Measurements from ENCODE around the gene CLIC4. TPM values are rescaled to one million over a fixed set of nuclear protein-coding genes. Genes with fewer than 3 reads are reported as not detected.

CLIC4 gene
- total RNA-seq, 1 experiment from 2014 or later, result 230 TPM

GRCh38 chr1:24875991-24876506, 130.8 kb downstream of the CLIC4 start:
- no peak overlapping the region for H3K14ac ChIP-seq (ENCODE audit: insufficient read depth, low read length)
- H4K8ac ChIP-seq (replicated peaks; ENCODE audit: insufficient read length, low read depth, low read length), result no peak overlapping the region
- H3K79me1 ChIP-seq (ENCODE audit: insufficient read depth, low read depth, low read length, poor library complexity, severe bottlenecking), result no peaks in the 10 kb centered on the region
- no peak overlapping the region for H2BK120ac ChIP-seq (ENCODE audit: low read depth, low read length, poor library complexity, severe bottlenecking)
- H2AK5ac ChIP-seq (ENCODE audit: insufficient read length, low read length), result no peak overlapping the region
- no CpG with 5 or more reads among the region's 8 CpGs for WGBS (ENCODE audit: extremely low coverage, insufficient read length, low lambda C conversion rate)
- no peak overlapping the region for H3K4me3 Mint-ChIP-seq
- peak overlapping the region in 2 of 3 experiments; percentile 68 to 82; a peak in 3 of 7 replicates for H3K27ac Mint-ChIP-seq
- H2BK20ac ChIP-seq (ENCODE audit: low read depth, low read length, poor library complexity, severe bottlenecking), result no peak overlapping the region
- H3K27me3 ChIP-seq (ENCODE audit: insufficient read depth, low read length), result no peaks in the 10 kb centered on the region
- no peak overlapping the region for H4K5ac ChIP-seq (ENCODE audit: insufficient read length, low read depth, low read length)
- H3K9me3 Mint-ChIP-seq, result no peaks in the 10 kb centered on the region; a peak in 2 of 5 replicates
- no peak for DNase-seq
- H3K56ac ChIP-seq (ENCODE audit: insufficient read length, low read depth, low read length), result no peak overlapping the region
- H4K20me1 ChIP-seq (ENCODE audit: control insufficient read depth, insufficient read depth, insufficient read length), result no peaks in the 10 kb centered on the region
- H2BK12ac ChIP-seq (ENCODE audit: insufficient read length, low read depth, low read length), result no peak overlapping the region
- no peak overlapping the region for H3K4ac ChIP-seq (ENCODE audit: low read depth, low read length)
- no peak overlapping the region for H3K9ac ChIP-seq (ENCODE audit: extremely low read depth, insufficient read length, low read length)
- H3K4me1 Mint-ChIP-seq, result peaks cover 9 to 12% of the 10 kb centered on the region in 2 experiments
- H3K79me2 ChIP-seq (ENCODE audit: insufficient read depth, low read length), result no peaks in the 10 kb centered on the region
- H3K23ac ChIP-seq (ENCODE audit: insufficient read length, low read depth, low read length), result no peak overlapping the region
- H2BK5ac ChIP-seq (ENCODE audit: insufficient read length, low read length), result no peak overlapping the region
- H2AFZ ChIP-seq (ENCODE audit: low read length), result no peak overlapping the region
- no peak overlapping the region for H3K18ac ChIP-seq (ENCODE audit: insufficient read length, low read depth, low read length)
- no peak overlapping the region for H3K4me2 ChIP-seq (ENCODE audit: insufficient read depth, insufficient read length, low read length)
- no peaks in the 10 kb centered on the region for H3K4me1 ChIP-seq (ENCODE audit: insufficient read depth, low read length)
- no peaks in the 10 kb centered on the region for H3K36me3 Mint-ChIP-seq (ENCODE audit: insufficient read depth in 1 of 3, low read depth in 3 of 3)
- H4K91ac ChIP-seq (ENCODE audit: insufficient read length, low read depth, low read length), result no peak overlapping the region
- H2BK15ac ChIP-seq (ENCODE audit: low read depth, low read length), result no peak overlapping the region
- H3K23me2 ChIP-seq (ENCODE audit: insufficient read length, low read depth, low read length, poor library complexity, severe bottlenecking), result no peaks in the 10 kb centered on the region
- H3K9me3 ChIP-seq (ENCODE audit: control insufficient read depth, low read depth, low read length), result no peaks in the 10 kb centered on the region
- no peak for TF ChIP-seq CTCF (conservative IDR thresholded peaks at IDR 0.05)
- H3K27ac ChIP-seq (ENCODE audit: insufficient read length, low read depth, low read length), result no peak overlapping the region
- H3K27me3 Mint-ChIP-seq (ENCODE audit: low read depth), result no peaks in the 10 kb centered on the region; the same call in 1 of the 2 replicates
- H3T11ph ChIP-seq (ENCODE audit: low read length), result no peak overlapping the region

Data from H9 (cell line).